PFSK-1 (cell line): ENCODE results near the gene SNX32.

Source experiments
- POLR2AphosphoS5 ChIP-seq: IDR thresholded peaks from 2 replicates; pipeline ENCODE4 v1.6.1; 2012; ENCODE audit warnings: low read depth, mild to moderate bottlenecking, control low read depth, low read length, moderate library complexity
- SIN3A ChIP-seq: IDR thresholded peaks from 2 replicates; pipeline ENCODE4 v1.6.1; 2012; ENCODE audit warnings: mild to moderate bottlenecking, low read length, moderate library complexity, borderline replicate concordance; ENCODE audit not compliant: insufficient read depth
- TAF1 ChIP-seq: IDR thresholded peaks from 2 replicates; pipeline ENCODE4 v1.6.1; 2012; ENCODE audit warnings: low read length, control low read depth, borderline replicate concordance; ENCODE audit not compliant: insufficient read depth
- TF ChIP-seq, protein P1 (sequence below), 2 experiments: IDR thresholded peaks; 2 replicates each; pipeline versions ENCODE4 v1.6.1 to v1.8.0; 2011 to 2012; ENCODE audit warnings: low read depth in 2 of 2, low read length in 2 of 2, control low read depth in 1 of 2, inconsistent platforms in 1 of 2, mild to moderate bottlenecking in 1 of 2, moderate library complexity in 1 of 2; ENCODE audit not compliant: insufficient read depth in 1 of 2

DNA sequence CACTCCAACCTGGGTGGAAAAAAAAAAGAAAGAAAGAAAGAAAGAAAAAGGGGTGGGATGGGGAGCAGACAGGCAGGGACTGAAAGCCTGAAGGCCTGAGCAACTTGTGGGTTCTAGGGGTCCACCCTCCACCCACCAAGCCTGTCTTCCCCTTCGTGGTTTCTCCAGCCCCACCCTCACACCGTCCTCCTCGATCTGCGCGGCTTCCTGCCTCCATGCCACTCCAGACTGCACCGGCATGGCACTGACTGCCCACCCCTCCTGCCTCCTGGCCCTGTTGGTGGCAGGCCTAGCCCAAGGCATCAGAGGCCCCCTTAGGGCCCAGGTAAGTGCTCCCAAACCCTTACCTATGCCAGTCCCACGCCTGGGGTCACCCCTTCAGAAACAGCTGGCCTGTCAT is 45.9 kb downstream of the SNX32 start, which contains the start of gene CTSW:
- TF ChIP-seq, protein P1, sequence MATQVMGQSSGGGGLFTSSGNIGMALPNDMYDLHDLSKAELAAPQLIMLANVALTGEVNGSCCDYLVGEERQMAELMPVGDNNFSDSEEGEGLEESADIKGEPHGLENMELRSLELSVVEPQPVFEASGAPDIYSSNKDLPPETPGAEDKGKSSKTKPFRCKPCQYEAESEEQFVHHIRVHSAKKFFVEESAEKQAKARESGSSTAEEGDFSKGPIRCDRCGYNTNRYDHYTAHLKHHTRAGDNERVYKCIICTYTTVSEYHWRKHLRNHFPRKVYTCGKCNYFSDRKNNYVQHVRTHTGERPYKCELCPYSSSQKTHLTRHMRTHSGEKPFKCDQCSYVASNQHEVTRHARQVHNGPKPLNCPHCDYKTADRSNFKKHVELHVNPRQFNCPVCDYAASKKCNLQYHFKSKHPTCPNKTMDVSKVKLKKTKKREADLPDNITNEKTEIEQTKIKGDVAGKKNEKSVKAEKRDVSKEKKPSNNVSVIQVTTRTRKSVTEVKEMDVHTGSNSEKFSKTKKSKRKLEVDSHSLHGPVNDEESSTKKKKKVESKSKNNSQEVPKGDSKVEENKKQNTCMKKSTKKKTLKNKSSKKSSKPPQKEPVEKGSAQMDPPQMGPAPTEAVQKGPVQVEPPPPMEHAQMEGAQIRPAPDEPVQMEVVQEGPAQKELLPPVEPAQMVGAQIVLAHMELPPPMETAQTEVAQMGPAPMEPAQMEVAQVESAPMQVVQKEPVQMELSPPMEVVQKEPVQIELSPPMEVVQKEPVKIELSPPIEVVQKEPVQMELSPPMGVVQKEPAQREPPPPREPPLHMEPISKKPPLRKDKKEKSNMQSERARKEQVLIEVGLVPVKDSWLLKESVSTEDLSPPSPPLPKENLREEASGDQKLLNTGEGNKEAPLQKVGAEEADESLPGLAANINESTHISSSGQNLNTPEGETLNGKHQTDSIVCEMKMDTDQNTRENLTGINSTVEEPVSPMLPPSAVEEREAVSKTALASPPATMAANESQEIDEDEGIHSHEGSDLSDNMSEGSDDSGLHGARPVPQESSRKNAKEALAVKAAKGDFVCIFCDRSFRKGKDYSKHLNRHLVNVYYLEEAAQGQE (IDR thresholded peaks at IDR 0.05; ENCODE audit: insufficient read depth in 1 of 2, low read depth in 2 of 2, low read length in 2 of 2) = no peak
- TF ChIP-seq SIN3A = no peak
- TF ChIP-seq POLR2AphosphoS5 = no peak
- no peak for TF ChIP-seq TAF1
